HG03097 (cell line): ENCODE measurements around the gene PRDM16.

Experiments
- ATAC-seq: cut with Tn5 transposase; IDR thresholded peaks from one replicate; pipeline ENCODE4 v1.9.1; 2021; ENCODE audit not compliant: unreplicated experiment, low FRiP score

PRDM16 gene

GRCh38 chr1:3360646-3361257 lies 291.7 kb downstream of the PRDM16 start:
- ATAC-seq = no peak

GRCh38 chr1:3363023-3363422 lies 294.0 kb downstream of the PRDM16 start:
- no peak for ATAC-seq

GRCh38 chr1:3363756-3364155 lies 294.8 kb downstream of the PRDM16 start:
- no peak for ATAC-seq

GRCh38 chr1:3364551-3364950 lies 295.5 kb downstream of the PRDM16 start:
- ATAC-seq = no peak

GRCh38 chr1:3364983-3365382 lies 296.0 kb downstream of the PRDM16 start:
- no peak for ATAC-seq

- no peak for ATAC-seq
These were observed 296.6 kb downstream of the PRDM16 start for GRCh38 chr1:3365523-3366125.

GRCh38 chr1:3366126-3367051 lies 297.4 kb downstream of the PRDM16 start:
- no peak for ATAC-seq

- ATAC-seq = no peak
These were observed 298.4 kb downstream of the PRDM16 start for GRCh38 chr1:3367376-3367775.

- ATAC-seq = no peak
These were observed 299.1 kb downstream of the PRDM16 start for GRCh38 chr1:3368059-3368458.

GRCh38 chr1:3368711-3369445 lies 299.9 kb downstream of the PRDM16 start:
- no peak for ATAC-seq

- no peak for ATAC-seq
These were observed 300.6 kb downstream of the PRDM16 start for GRCh38 chr1:3369446-3370076.

- ATAC-seq = no peak
These were observed 302.1 kb downstream of the PRDM16 start for GRCh38 chr1:3370856-3371703.

GRCh38 chr1:3372317-3372716 lies 303.3 kb downstream of the PRDM16 start:
- no peak for ATAC-seq

GRCh38 chr1:3373175-3373574 lies 304.2 kb downstream of the PRDM16 start:
- no peak for ATAC-seq

- ATAC-seq = no peak
These were observed 304.9 kb downstream of the PRDM16 start for GRCh38 chr1:3373700-3374405.

- ATAC-seq = no peak
These were observed 306.2 kb downstream of the PRDM16 start for GRCh38 chr1:3375245-3375644.

- no peak for ATAC-seq
These were observed 308.2 kb downstream of the PRDM16 start for GRCh38 chr1:3377166-3377565.

- no peak for ATAC-seq
These were observed 308.7 kb downstream of the PRDM16 start for GRCh38 chr1:3377604-3378279.
